Measurements from ENCODE around the gene COX11. TPM values are rescaled to one million over a fixed set of nuclear protein-coding genes. Genes with fewer than 3 reads are reported as not detected.

Gene COX11
- total and polyA plus RNA-seq, 2 donors (not counting 3 experiments of a cell fraction or from before 2014, with no cell fraction given), result 47.3 to 55.9 TPM

DNA sequence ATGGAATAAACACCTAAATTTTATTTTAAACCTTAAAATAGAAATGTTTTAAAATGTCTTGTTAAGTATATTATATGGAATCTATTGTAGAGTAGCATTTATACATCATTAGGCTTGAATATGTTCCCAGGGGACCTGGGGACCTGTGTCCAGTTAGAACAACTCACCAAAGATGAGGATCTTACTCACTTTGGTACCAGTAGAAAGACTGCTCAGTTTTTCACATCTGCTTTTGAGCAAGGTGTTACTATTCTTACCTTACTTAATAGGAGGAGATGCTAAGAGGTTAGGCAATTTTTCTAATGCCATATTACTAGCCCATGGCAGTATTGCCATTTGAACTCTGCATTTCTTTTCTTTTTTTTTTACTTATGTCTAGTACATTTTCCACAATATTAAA, 14.8 kb upstream of the COX11 start:
- POLR2A ChIA-PET, result no interaction called here
- BruUV-seq (replicated peaks), result no TSS peak
- intact Hi-C loops (cut with micrococcal nuclease) (no loop called here), dilution Hi-C loops (cut with MboI; ENCODE audit: extremely low pct_ligation_motif_present, low sequenced_read_pairs) (no loop called here)
- H3K9me3 ChIP-seq (replicated peaks; ENCODE audit: control insufficient read depth, insufficient read depth, low read length), result no peaks in the 10 kb centered on the region
- H3K4me3 ChIP-seq (replicated peaks in 1 of 3; ENCODE audit: insufficient read depth in 1 of 3, low read depth in 1 of 3, low read length in 3 of 3), result no peak overlapping the region
- H3K27ac ChIP-seq (ENCODE audit: insufficient read depth, low read depth, low read length), result no peak overlapping the region
- DNase-seq (ENCODE audit: low read depth, low spot score) (no peak), FAIRE-seq (no peak)
- H3K79me2 ChIP-seq (ENCODE audit: control insufficient read depth, insufficient read depth, low read length), result no peaks in the 10 kb centered on the region
- H3K9ac ChIP-seq (replicated peaks; ENCODE audit: extremely low read depth, insufficient read depth, low read length), result no peak overlapping the region
- no peaks in the 10 kb centered on the region for H4K20me1 ChIP-seq (replicated peaks; ENCODE audit: control insufficient read depth, extremely low read depth, insufficient read depth, low read length)
- H3K36me3 ChIP-seq (ENCODE audit: control insufficient read depth in 2 of 2, extremely low read depth in 1 of 2, insufficient read depth in 2 of 2, low read length in 2 of 2), result no peaks in the 10 kb centered on the region
- H3K27me3 ChIP-seq (ENCODE audit: control insufficient read depth in 2 of 2, insufficient read depth in 2 of 2, low read length in 2 of 2), result no peaks in the 10 kb centered on the region
- TF ChIP-seq EZH2 (IDR thresholded peaks at IDR 0.05; ENCODE audit: borderline replicate concordance, low read depth, low read length, severe bottlenecking), result no peak
- TF ChIP-seq POLR2A (IDR thresholded peaks at IDR 0.05; ENCODE audit: low read depth, low read length), result no peak
- no peak for TF ChIP-seq MYC (IDR thresholded peaks at IDR 0.05; ENCODE audit: low read depth, low read length)
- TF ChIP-seq POLR2AphosphoS5 (IDR thresholded peaks at IDR 0.05; ENCODE audit: insufficient read depth, low read depth, low read length), result no peak
- TF ChIP-seq, protein P1, sequence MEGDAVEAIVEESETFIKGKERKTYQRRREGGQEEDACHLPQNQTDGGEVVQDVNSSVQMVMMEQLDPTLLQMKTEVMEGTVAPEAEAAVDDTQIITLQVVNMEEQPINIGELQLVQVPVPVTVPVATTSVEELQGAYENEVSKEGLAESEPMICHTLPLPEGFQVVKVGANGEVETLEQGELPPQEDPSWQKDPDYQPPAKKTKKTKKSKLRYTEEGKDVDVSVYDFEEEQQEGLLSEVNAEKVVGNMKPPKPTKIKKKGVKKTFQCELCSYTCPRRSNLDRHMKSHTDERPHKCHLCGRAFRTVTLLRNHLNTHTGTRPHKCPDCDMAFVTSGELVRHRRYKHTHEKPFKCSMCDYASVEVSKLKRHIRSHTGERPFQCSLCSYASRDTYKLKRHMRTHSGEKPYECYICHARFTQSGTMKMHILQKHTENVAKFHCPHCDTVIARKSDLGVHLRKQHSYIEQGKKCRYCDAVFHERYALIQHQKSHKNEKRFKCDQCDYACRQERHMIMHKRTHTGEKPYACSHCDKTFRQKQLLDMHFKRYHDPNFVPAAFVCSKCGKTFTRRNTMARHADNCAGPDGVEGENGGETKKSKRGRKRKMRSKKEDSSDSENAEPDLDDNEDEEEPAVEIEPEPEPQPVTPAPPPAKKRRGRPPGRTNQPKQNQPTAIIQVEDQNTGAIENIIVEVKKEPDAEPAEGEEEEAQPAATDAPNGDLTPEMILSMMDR (IDR thresholded peaks at IDR 0.05; ENCODE audit: extremely low read depth in 1 of 2, insufficient read depth in 1 of 2, low read depth in 1 of 2, low read length in 2 of 2), result no peak
- TF ChIP-seq, protein P2, sequence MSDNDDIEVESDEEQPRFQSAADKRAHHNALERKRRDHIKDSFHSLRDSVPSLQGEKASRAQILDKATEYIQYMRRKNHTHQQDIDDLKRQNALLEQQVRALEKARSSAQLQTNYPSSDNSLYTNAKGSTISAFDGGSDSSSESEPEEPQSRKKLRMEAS (IDR thresholded peaks at IDR 0.05; ENCODE audit: insufficient read depth, insufficient read length), result no peak
- TF ChIP-seq GATA2 (IDR thresholded peaks at IDR 0.05; ENCODE audit: insufficient read depth, insufficient read length, low read depth, low read length), result no peak
- TF ChIP-seq JUN (IDR thresholded peaks at IDR 0.05; ENCODE audit: borderline replicate concordance, insufficient read depth, insufficient read length, low read depth), result no peak
- no peak for TF ChIP-seq FOS (IDR thresholded peaks at IDR 0.05; ENCODE audit: borderline replicate concordance, insufficient read depth, low read length)
- H2AFZ ChIP-seq (ENCODE audit: low read depth, low read length), result no peak overlapping the region
- CTCF ChIA-PET, result no interaction called here
- no peak overlapping the region for H3K4me2 ChIP-seq (ENCODE audit: insufficient read depth, low read length)
- H3K9me1 ChIP-seq (replicated peaks; ENCODE audit: control insufficient read depth, extremely low read depth, insufficient read depth, low read length), result no peaks in the 10 kb centered on the region
- H3K4me1 ChIP-seq (ENCODE audit: control insufficient read depth, extremely low read depth, insufficient read depth, low read length), result peaks cover 5% of the 10 kb centered on the region
